Measurements from ENCODE around the gene CASKIN1.

GRCh38 chr16:2208308-2208707, 11.9 kb upstream of the CASKIN1 start:
- no peak for TF ChIP-seq CTCF (conservative IDR thresholded peaks at IDR 0.05; ENCODE audit: low read length)
- no peak for TF ChIP-seq EZH2phosphoT487 (IDR thresholded peaks at IDR 0.05; ENCODE audit: borderline replicate concordance)
